ENCODE results near the gene DENND6B. TPM values are rescaled to one million over a fixed set of nuclear protein-coding genes. Genes with fewer than 3 reads are reported as not detected.

The DENND6B gene
- total and polyA plus RNA-seq, 2 donors (not counting 1 experiment from before 2014, with no cell fraction given) = 2.8 to 10.3 TPM

GRCh38 chr22:50313021-50313420 is 13.8 kb downstream of the DENND6B start:
- H3K9me3 ChIP-seq (ENCODE audit: control extremely low read depth in 1 of 3, control insufficient read depth in 2 of 3, insufficient read depth in 1 of 3, low read length in 2 of 3) = peaks cover 0 to 2% (median 0%) of the 10 kb centered on the region in 3 donors

More at GRCh38 chr22:50313021-50313420, 13.8 kb downstream of the DENND6B start:
- no peaks in the 10 kb centered on the region for H3K27me3 Mint-ChIP-seq
- Histone ChIP-seq H2AFZ (ENCODE audit: insufficient read depth, low read depth, low read length, poor library complexity, severe bottlenecking) (no peak overlapping the region), H3K9ac (ENCODE audit: low read length) (no peak overlapping the region), H3K79me2 (ENCODE audit: control insufficient read depth, insufficient read depth, low read length) (no peaks in the 10 kb centered on the region), H3K4me1 (ENCODE audit: control insufficient read depth in 2 of 2, insufficient read depth in 2 of 2, low read length in 2 of 2) (peaks cover 35 to 60% of the 10 kb centered on the region in 2 donors), H3K4me3 (ENCODE audit: control extremely low read depth in 1 of 5, extremely low read depth in 1 of 5, insufficient read depth in 1 of 5, low read depth in 2 of 5, low read length in 4 of 5) (no peak overlapping the region), H4K20me1 (ENCODE audit: control insufficient read depth, insufficient read depth, low read length, poor library complexity, severe bottlenecking) (no peaks in the 10 kb centered on the region), H3K36me3 (replicated peaks in 1 of 2; ENCODE audit: control extremely low read depth in 1 of 2, control insufficient read depth in 1 of 2, extremely low read depth in 1 of 2, insufficient read depth in 2 of 2, low read length in 1 of 2) (no peaks in the 10 kb centered on the region), H3K27ac (ENCODE audit: low read length in 2 of 2) (no peak overlapping the region), H3K27me3 (replicated peaks in 1 of 4; ENCODE audit: control extremely low read depth in 1 of 4, control insufficient read depth in 3 of 4, insufficient read depth in 4 of 4, low read length in 3 of 4) (peaks cover 0 to 2% (median 0%) of the 10 kb centered on the region in 4 experiments), H3K4me2 (replicated peaks; ENCODE audit: low read depth, low read length, poor library complexity, severe bottlenecking) (no peak overlapping the region)
- H3K9me3 Mint-ChIP-seq (ENCODE audit: insufficient read depth) = no peaks in the 10 kb centered on the region
- intact Hi-C loops (cut with micrococcal nuclease) = no loop called here
- no peak overlapping the region for H3K4me3 Mint-ChIP-seq
- no peak for ATAC-seq (ENCODE audit: low read depth)
- 100% methylated on average over 2 of the region's 7 CpGs for WGBS (ENCODE audit: insufficient coverage)
- DNase-seq = no peak
- H3K27ac Mint-ChIP-seq = no peak overlapping the region
- CTCF ChIA-PET = no interaction called here
- peaks cover 34% of the 10 kb centered on the region for H3K4me1 Mint-ChIP-seq
- TF ChIP-seq EZH2 (IDR thresholded peaks at IDR 0.05; ENCODE audit: borderline replicate concordance, insufficient read depth, low read depth, low read length, poor library complexity, severe bottlenecking) = no peak
- no peak for TF ChIP-seq CTCF (IDR thresholded peaks at IDR 0.05)
- POLR2A ChIA-PET = interaction anchor here (0.9 to 7.0 kb wide), 2 partner anchors 10 to 20 kb away, joined by 3 to 61 read pairs; no protein-coding TSS in a partner anchor
